Fibroblast of lung (primary cell): ENCODE data around the gene DNAJC1. TPM values are rescaled to one million over a fixed set of nuclear protein-coding genes. Genes with fewer than 3 reads are reported as not detected.

Source experiments
- DNase-seq, 2 donors: peaks; one replicate each; pipeline versions ENCODE4 v3.0.0 to v3.0.0-alpha.2; 2010; ENCODE audit warnings: low read depth in 2 of 2
- H2AFZ ChIP-seq: 2 replicates; pipeline ENCODE4 v1.5.1; 2012; ENCODE audit warnings: low read length, control low read depth, inconsistent platforms
- H3K27ac ChIP-seq: 2 replicates; pipeline ENCODE4 v1.5.1; 2011; ENCODE audit warnings: low read length, control low read depth; ENCODE audit not compliant: insufficient read depth
- H3K27me3 ChIP-seq: 2 replicates; pipeline ENCODE4 v1.5.1; 2011; ENCODE audit warnings: mild to moderate bottlenecking, low read length; ENCODE audit not compliant: control insufficient read depth, insufficient read depth
- H3K36me3 ChIP-seq: 2 replicates; pipeline ENCODE4 v1.5.1; 2011; ENCODE audit warnings: low read length; ENCODE audit not compliant: control insufficient read depth, insufficient read depth
- H3K4me1 ChIP-seq: 2 replicates; pipeline ENCODE4 v1.5.1; 2011; ENCODE audit warnings: low read length; ENCODE audit not compliant: control insufficient read depth, insufficient read depth; ENCODE audit errors: extremely low read depth
- H3K4me2 ChIP-seq: 2 replicates; pipeline ENCODE4 v1.5.1; 2011; ENCODE audit warnings: low read length, control low read depth; ENCODE audit not compliant: insufficient read depth; ENCODE audit errors: extremely low read depth
- H3K4me3 ChIP-seq, 4 experiments: fragments of 200-600 bp in 1 of 4; sonication (generic) in 1 of 4; replicated peaks in 1 of 4; 2 replicates each; pipeline ENCODE4 v1.5.1; 2011 to 2016; ENCODE audit warnings: low read length in 4 of 4, low read depth in 3 of 4, mild to moderate bottlenecking in 3 of 4, control low read depth in 2 of 4, inconsistent platforms in 1 of 4, mixed read lengths in 1 of 4; ENCODE audit not compliant: insufficient read depth in 1 of 4; ENCODE audit errors: control extremely low read depth in 1 of 4
- H3K79me2 ChIP-seq: 2 replicates; pipeline ENCODE4 v1.5.1; 2012; ENCODE audit warnings: mild to moderate bottlenecking, low read length, inconsistent platforms; ENCODE audit not compliant: control insufficient read depth, insufficient read depth
- H3K9ac ChIP-seq: 2 replicates; pipeline ENCODE4 v1.5.1; 2011; ENCODE audit warnings: mild to moderate bottlenecking, low read length, control low read depth; ENCODE audit not compliant: insufficient read depth
- H3K9me3 ChIP-seq: 2 replicates; pipeline ENCODE4 v1.5.1; 2012; ENCODE audit warnings: low read depth, low read length; ENCODE audit not compliant: control insufficient read depth, insufficient read depth
- H4K20me1 ChIP-seq: 2 replicates; pipeline ENCODE4 v1.5.1; 2011; ENCODE audit warnings: low read length; ENCODE audit not compliant: control insufficient read depth, insufficient read depth; ENCODE audit errors: extremely low read depth
- CTCF ChIP-seq, 2 donors: IDR thresholded peaks in 1 of 2; conservative IDR thresholded peaks in 1 of 2; 1 replicate in 1 of 2; 2 replicates in 1 of 2; pipeline ENCODE4 v1.5.1; 2011 to 2012; ENCODE audit warnings: low read length in 2 of 2, control low read depth in 1 of 2, inconsistent platforms in 1 of 2, low read depth in 1 of 2, mild to moderate bottlenecking in 1 of 2
- EZH2 ChIP-seq: IDR thresholded peaks from 2 replicates; pipeline ENCODE4 v1.5.1; 2012; ENCODE audit warnings: low read length, control low read depth, mild to moderate bottlenecking; ENCODE audit errors: missing control alignments
- polyA plus RNA-seq, 2 donors: library from polyadenylated mRNA; depleted of rRNA in 1 of 2; stranded (reverse) in 1 of 2; unstranded in 1 of 2; fragments of >200 nt; gene quantifications; 2 replicates each; pipeline ENCODE4 v1.2.1, GENCODE V29; 2011 to 2012; ENCODE audit warnings: missing spikeins in 1 of 2
- total RNA-seq: library from RNA; depleted of rRNA; stranded (reverse); fragments of >200 nt; gene quantifications from 2 replicates; pipeline ENCODE4 v1.2.1, GENCODE V29; 2014

The DNAJC1 gene
- total and polyA plus RNA-seq, 2 donors (not counting 1 experiment from before 2014, with no cell fraction given), result 27.7 to 46.2 TPM

- peak in 1 of 2 donors; percentile 58 for DNase-seq
- TF ChIP-seq EZH2 (no peak), CTCF (conservative IDR thresholded peaks at IDR 0.05 in 1 of 2, IDR thresholded peaks at IDR 0.05 in 1 of 2; ENCODE audit: low read depth in 1 of 2, low read length in 2 of 2) (no peak)
- no peak overlapping the region for H3K27ac ChIP-seq
Observed at GRCh38 chr10:21715531-21716195, 287.9 kb downstream of the DNAJC1 start.

GRCh38 chr10:21712975-21713374, 290.6 kb downstream of the DNAJC1 start:
- Histone ChIP-seq H3K4me1 (no peaks in the 10 kb centered on the region), H3K9me3 (no peaks in the 10 kb centered on the region), H3K36me3 (no peaks in the 10 kb centered on the region), H3K4me2 (no peak overlapping the region), H4K20me1 (no peaks in the 10 kb centered on the region), H3K27ac (no peak overlapping the region), H3K79me2 (no peaks in the 10 kb centered on the region), H3K9ac (no peak overlapping the region), H3K4me3 (no peak overlapping the region), H3K27me3 (no peaks in the 10 kb centered on the region), H2AFZ (no peak overlapping the region)
- no peak for DNase-seq
- no peak for TF ChIP-seq CTCF (conservative IDR thresholded peaks at IDR 0.05 in 1 of 2, IDR thresholded peaks at IDR 0.05 in 1 of 2; ENCODE audit: low read depth in 1 of 2, low read length in 2 of 2)
- no peak for TF ChIP-seq EZH2

More at GRCh38 chr10:21715531-21716195, 287.9 kb downstream of the DNAJC1 start:
- Histone ChIP-seq H3K9ac (no peak overlapping the region), H3K27me3 (no peaks in the 10 kb centered on the region), H3K79me2 (no peaks in the 10 kb centered on the region), H2AFZ (no peak overlapping the region), H4K20me1 (no peaks in the 10 kb centered on the region), H3K4me3 (no peak overlapping the region), H3K4me2 (no peak overlapping the region), H3K9me3 (no peaks in the 10 kb centered on the region), H3K36me3 (no peaks in the 10 kb centered on the region), H3K4me1 (peaks cover 2% of the 10 kb centered on the region)

- Histone ChIP-seq H3K79me2 (peaks cover 16% of the 10 kb centered on the region), H3K27me3 (no peaks in the 10 kb centered on the region), H3K4me1 (no peaks in the 10 kb centered on the region), H2AFZ (no peak overlapping the region), H4K20me1 (no peaks in the 10 kb centered on the region), H3K4me3 (no peak overlapping the region), H3K9ac (no peak overlapping the region), H3K9me3 (no peaks in the 10 kb centered on the region), H3K4me2 (no peak overlapping the region), H3K36me3 (peaks cover 1% of the 10 kb centered on the region), H3K27ac (no peak overlapping the region)
- TF ChIP-seq CTCF (conservative IDR thresholded peaks at IDR 0.05 in 1 of 2, IDR thresholded peaks at IDR 0.05 in 1 of 2; ENCODE audit: low read depth in 1 of 2, low read length in 2 of 2), result no peak
- DNase-seq, result no peak
Observed at GRCh38 chr10:21707498-21707897, 296.0 kb downstream of the DNAJC1 start.

Other genes starting within 250 kb of the DNAJC1 start
- gene EBLN1, start 214.3 kb upstream of the DNAJC1 start, total RNA-seq, result not detected in 2 replicates
- gene EBLN1, start 214.3 kb upstream of the DNAJC1 start, polyA plus RNA-seq, result not detected in 2 replicates